ENCODE measurements around the gene CEP295NL.
A peak's percentile ranks its signal among the peaks of the same experiment; 100 is the strongest.
"Not testable (repeated sequence)": the region's sequence is repeated elsewhere in the genome, so short reads cannot be mapped to it uniquely, and the experiment has no call there.

CEP295NL gene, protein sequence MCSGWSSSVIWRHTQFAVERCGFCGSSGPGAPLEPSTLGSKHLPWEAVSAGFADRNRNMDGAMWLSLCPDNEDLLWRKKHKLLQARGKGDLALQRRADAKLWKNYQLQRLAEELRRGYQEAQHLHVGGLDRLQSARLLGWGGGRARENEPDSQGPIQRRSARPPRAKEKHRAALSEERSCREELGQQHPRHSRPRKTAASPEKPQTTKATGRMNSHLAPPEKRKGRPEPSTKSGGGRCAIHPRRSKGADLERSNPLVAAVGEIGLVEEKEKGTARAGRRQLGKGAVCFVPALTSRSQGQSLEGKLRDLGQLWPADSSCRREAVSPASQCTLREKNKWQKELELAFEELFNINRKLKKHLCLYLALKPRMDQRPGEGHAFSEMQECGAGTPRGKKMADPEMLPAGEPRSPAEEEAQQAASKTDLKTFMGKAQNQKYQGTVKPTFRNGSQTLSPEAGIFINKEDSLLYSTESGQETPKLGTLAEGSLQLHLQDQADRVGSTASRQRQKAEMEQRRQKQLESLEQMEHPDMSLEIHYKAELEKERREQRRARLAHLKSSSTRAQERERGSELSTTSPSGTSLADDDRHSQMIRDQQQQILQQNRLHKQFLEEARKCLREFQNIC

DNA sequence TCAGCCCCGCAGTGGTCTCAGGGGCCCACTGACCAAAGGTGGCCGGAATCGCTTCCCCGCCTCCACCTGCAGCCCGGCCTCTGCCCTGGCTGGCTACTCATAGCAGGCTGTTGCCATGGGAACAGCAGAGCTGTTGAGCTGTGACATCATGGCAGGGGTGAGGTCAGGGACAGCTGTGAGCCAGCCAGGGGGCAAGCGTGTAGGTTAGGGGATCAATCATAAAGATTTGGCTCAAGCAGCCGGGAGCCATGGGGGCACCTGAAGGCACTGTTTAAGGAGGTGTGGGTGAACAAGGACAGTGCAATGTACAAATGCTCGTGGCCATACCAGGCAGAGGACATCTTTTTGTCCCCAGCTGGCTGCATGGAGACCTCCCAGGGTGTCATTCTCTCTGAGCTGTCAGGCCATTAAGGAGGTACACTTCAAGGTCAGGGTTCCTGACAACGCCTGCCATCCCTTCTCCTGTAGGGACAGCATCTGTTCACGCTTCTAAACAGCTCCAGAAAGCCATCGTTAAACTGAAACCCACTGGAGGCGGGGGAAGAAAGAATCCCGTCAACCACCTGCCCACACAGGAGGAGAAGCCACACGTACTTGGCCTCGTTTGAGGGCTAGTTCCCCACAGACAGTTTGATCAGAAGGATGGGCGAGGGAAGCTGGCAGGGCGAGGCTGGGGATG is at the start of gene CEP295NL:
Gene CEP295NL, minus strand, starts transcription at position 101 of the 679 bp plus-strand sequence. CDS start 1,373 bp downstream, outside the sequence.
- DNase-seq (ENCODE audit: low read depth in 2 of 2) = no peak

DNA sequence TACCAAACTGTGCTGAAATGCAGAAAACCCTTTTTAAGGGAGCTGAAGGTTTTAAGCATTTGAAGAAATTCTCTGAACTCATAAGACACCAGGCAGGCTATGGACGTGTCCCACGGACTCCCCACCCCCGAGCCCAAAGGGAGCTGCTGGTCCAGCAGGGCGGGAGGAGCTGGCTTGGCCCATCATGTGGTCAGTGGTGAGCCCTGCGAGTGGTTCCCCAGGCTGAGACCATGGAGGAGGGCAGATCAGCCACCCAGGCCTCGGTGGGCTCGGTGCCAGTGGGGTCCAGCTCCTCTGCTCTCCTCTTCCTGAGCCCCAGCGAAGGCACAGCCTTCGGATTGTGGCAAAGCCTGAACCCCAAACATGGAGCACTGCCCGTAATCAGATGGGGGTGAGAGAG is 49.7 kb upstream of the CEP295NL start:
- DNase-seq (ENCODE audit: low read depth in 2 of 2) = no peak

DNA sequence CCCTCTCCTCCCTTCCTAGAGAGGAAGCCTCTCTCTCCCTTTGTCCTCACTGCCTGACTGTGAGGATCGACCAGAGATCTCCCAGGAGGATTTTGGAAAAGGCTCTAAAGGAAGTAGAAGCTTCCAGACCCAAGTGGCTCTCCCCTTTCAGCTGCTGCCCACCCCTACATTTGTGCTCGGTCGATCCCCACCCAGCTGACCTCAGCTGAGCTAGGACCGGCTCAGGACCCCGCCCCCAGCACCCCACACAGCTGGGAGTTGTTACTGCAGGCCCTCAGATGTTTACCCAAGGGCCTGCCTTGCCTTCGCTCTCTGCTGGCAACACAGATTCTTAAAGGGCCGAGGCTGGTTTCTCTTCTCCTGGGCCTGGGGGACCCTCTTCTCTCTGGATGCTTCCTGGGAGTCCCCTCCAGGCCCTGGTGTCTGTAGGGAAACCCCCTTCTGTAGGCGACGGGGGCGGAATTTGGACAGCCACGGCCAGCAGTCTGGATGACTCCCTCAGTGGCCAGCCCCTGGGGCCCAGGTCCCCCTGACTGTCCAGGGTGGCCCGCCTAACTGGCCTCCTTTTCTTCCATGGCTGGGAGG is 49.1 kb upstream of the CEP295NL start:
- DNase-seq (ENCODE audit: low read depth in 2 of 2) = no peak

DNA sequence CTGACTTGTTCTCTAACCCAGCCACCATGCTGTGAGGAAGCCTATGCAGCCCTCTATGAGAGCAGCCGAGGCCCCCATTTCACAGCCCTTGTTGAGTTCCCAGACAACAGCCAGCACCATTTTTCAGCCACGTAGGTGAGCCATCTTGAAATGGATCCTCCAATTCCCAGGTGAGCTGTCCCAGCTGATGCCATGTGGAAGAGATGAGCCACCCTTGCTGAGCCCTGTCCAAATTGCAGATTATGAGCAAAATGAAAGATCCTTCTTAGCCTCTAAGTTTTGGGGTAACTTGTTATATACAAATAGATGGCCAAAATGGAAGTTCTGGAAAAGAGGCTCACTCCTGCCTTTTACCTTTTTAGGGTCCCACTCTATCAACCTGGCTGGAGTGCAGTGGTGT is 47.9 kb upstream of the CEP295NL start:
- DNase-seq (ENCODE audit: low read depth in 2 of 2) = no peak

DNA sequence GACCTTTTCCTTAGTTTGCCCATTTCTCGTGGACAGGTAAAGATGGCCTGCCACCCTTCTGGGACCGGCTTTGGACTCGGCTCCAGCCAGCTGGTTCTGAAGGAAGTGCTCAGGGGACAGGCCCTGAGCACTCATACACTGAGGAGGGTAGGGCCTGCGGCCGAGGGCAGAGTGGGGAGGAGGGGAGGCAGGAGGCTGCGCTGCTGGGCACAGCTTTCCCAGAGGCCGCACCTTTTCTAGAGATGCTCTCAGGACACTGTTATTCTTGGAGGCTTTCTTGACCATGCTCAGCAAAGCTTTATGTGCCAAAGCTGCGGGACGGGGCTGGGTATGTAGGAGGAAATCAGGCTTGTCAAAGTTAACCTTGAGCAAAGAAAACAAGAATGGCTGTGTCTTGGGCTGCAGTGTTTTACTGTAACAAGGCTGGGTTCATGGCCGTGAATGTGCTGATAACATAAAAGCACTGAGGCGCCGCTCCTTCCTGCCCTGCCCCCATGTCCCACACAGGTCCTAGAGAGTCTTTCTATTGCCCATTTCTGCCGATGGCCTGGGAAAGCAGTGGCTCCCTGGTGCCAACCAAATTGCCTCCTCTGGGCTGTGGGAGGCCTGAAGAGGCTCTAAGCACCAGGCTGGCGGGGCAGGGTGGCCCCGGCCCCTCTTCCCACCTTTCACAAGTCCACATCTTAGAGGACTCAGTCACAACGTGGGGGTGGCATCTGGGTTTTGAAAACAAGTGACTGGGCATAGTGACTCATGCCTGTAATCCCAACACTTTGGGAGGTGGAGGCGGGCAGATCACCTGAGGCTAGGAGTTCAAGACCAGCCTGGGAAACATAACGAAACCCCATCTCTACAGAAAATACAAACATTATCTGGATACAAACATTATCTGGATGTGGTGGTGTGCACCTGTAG is 44.5 kb upstream of the CEP295NL start:
- DNase-seq (ENCODE audit: low read depth in 2 of 2) = no peak

DNA sequence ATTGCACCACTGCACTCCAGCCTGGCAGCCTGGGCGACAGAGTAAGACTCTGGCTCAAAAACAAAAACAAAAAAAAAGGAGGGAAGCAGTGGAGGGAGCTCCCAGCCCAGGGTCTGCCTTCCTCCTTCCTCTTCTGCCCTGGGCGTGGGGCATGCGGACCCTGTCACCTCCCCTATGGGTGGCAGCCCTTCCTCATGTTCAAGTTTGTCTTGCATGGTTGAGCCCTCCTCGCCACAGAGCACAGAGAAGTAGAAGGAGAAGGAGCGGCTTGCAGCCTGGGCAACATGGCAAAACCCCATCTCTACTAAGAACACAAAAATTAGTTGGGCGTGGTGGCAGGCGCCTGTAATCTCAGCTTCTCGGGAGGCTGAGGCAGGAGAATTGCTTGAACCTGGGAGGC is 43.6 kb upstream of the CEP295NL start:
- DNase-seq (ENCODE audit: low read depth in 2 of 2) = no peak

DNA sequence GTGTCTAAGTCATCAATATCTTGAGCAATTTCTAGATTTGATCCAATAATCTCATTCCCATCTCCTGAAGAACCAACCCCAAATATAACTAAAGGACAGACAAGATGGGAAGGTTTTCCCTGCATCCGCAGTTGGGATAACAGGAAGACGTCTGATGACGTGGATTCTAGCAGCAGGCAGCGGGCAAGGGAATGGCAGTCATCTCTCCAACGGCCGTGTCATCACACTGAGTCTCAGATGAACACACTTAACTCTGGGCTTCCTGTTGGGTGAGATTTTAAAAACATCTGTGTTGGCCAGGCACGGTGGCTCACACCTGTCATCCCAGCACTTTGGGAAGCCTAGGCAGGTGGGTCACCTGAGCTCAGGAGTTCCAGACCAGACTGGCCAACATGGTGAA is 43.1 kb upstream of the CEP295NL start:
- DNase-seq (ENCODE audit: low read depth in 2 of 2) = no peak

DNA sequence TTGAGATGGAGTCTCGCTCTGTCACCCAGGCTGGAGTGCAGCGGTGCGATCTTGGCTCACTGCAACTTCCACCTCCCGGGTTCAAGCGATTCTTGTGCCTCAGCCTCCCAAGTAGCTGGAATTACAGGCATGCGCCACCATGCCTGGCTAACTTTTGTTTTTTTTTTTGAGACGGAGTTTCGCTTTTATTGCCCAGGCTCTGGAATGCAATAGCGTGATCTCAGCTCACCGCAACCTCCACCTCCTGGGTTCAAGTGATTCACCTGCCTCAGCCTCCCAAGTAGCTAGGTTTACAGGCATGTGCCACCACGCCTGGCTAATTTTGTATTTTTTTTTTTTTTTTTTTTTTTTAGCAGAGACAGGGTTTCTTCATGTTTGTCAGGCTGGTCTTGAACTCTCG is 42.5 kb upstream of the CEP295NL start:
- DNase-seq (ENCODE audit: low read depth in 2 of 2) = not testable (repeated sequence)

DNA sequence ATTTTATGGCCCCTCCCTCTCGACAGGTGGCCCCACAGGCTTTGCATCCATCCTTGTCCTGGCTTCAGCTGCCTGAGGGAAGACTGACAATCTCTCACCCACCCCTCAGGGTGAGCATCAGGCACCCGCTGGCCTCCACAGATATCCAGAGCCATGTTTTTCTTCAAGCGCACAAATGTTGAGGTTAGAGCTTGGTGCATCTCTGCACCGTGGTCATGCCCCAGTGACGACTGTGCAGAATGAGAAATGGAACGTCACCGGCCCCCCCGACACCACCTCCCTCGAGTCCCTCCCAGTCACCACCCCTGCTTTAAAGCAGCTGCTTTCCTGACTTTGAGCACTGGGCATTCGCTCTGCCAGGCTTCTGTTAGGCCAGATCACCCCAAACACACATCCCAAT is 42.0 kb upstream of the CEP295NL start:
- no peak for DNase-seq (ENCODE audit: low read depth in 2 of 2)

DNA sequence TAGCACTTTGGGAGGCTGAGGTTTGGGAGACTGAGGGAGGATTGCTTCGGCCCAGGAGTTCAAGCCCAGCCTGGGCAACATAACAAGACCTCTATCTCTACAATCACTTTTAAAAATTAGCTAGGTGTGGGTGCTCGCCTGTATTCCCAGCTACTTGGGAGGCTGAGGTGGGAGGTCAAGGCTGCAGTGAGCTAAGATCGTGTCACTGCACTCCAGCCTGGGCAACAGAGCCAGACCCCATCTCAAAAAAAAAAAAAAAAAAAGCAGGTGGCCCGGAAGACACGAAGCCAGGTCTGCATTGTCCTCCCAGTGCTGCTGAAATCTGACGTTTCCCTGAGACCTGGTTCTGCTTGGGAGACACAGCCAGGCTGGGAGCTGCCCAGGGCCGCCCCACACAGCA is 41.0 kb upstream of the CEP295NL start:
- DNase-seq (ENCODE audit: low read depth in 2 of 2) = no peak

DNA sequence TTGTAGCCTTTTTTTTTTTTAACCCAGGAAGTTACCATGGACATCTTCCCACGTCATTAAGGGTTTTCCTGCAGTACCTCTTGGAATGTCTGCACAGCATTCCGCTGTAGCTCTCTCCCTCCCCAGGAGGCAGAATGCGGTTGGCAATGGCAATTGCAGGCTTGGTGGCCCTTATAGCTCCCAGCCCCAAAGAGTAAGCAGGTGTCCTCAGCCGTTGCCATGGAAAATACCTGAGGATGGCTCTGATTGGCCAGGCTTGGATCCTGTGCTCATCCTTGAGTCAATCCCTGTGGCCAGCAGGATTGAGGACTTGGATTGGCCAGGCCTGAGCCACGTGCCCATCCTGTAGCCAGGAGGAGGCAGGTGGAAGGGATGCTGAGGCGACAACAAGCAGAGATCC is 37.7 kb upstream of the CEP295NL start:
- no peak for DNase-seq (ENCODE audit: low read depth in 2 of 2)

DNA sequence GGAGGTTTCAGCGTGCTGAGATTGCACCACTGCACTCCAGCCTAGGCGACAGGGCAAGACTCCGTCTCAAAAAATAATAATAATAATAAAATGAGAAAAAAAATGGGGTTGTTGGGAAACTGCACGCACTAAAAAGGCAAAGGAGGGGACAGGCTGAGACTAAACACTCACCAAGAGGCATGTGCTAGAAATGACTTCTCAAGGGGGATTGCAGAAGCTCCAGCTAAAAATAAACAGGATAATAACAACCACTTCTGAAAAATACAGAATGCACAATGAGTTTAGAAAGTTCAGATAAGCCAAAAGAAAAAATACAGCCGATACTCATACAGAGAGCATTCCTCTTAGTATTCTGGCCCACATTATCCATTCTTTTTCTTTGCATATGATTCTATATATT is 37.3 kb upstream of the CEP295NL start:
- DNase-seq (ENCODE audit: low read depth in 2 of 2) = no peak

DNA sequence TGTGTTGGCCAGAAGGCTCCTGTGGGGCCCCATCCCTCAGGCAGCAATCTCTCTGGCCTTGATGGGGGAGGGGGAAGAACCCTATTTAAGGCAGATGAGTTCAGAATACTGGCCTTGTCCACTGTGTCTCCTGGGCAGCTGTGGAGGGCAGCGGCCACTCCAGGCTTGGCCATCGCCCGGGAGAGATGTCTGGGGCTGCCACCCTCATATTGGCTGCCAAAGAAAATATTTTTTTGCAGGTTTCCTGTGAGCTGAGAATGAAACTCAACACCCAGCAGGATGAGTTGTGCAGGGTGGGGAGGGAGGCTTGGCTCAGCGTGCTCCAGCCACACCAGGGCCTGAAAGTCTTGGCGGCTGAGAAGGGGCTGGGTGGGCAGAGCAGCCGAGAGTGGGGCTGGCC is 36.6 kb upstream of the CEP295NL start:
- DNase-seq (ENCODE audit: low read depth in 2 of 2) = no peak

DNA sequence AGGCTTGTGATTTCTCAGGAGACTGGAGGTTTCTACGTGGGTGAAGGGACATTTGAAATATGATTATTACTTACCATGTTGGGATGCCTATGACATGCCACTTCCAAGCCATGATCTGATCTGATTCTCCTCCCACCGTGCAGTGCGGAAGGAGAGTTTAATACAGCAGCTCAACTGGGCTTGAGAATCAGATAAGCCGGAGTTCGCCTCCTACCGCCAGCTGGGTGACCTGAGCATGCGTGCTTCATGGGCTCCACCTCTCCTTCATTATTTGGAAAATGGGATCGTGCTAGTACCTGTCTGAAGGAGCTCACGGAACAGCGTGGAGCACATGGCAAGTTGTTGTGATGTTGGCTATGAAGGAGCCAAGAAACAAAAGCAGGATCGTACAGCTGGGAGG is 34.6 kb upstream of the CEP295NL start:
- no peak for DNase-seq (ENCODE audit: low read depth in 2 of 2)

DNA sequence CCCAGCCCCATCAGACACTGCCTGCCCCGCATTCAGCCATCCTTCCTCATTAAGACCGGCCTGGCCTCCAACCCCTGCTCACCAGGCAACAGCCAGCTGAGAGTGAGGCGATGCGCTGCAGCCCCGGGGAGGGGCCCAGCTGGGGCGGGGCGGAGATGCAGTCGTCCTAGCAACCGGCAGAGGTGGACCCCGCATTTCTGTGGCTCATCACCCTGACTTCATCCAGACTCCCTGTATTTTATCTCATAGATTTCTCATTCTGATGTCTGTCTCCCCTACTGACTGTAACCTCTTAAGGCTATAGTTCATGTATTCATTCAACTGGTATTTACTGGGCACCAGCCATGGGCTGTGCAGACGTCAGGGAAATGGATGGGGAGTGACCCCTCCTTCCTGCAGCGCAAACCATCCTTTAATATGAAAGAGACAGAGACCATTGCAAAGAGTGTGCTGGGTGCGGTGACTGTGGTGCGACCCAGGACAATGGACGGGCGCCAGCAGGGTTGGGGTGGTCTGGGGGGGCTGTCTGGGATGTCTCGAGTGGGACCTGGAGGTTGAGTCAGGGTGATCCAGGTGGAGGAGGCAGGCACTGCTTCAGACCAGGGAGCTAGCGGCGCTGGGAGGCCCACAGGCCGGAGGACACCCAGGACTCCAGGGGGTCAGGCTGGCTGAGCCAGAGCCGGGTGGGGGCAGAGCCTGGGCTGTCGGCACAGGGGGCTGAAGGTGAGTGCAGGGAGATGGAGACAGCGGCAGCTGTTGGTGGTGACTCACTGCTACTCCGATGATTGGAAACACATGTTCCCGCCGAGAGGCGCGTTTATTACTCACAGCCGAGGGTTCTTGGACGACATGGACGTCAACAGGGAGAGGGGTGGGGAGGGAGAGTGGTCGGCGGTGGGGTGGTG is 32.7 kb upstream of the CEP295NL start:
- DNase-seq (ENCODE audit: low read depth in 2 of 2) = no peak

DNA sequence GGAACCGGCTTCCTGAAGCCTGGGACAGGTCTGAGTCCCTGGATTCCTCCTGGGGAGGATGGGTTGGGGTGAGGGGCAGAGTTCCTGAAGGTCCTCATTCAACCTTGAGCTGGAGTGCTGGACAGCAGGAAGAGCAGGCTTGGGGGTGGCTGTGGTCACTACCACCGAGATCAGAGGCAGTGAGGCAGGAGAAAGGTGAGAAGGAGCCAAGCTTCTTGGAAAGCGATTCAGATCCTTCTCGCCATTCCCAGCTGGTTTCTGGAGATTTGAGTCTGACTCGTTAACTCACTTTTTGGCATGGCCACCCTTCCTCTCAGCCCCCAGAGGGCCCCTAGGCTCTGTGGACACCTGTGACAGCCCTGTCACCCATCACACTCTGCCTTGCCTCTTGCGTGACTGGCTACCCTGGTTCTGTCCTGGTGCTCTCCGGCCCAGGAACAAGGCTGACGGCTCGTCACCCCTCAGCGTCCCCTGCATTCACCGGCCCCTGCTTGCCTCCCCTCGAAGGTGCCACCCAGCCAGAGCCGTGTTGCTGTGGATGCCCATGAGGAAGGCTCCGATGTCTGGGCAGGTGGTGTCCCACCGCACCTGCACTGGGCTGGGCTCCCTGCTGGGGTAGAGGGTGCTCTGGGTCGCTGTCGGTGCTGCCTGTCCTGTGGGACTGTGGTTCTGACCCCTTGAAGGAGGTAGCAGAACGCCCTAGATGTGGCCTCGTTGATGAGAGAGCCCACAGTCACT is 31.8 kb upstream of the CEP295NL start:
- DNase-seq (ENCODE audit: low read depth in 2 of 2) = no peak

DNA sequence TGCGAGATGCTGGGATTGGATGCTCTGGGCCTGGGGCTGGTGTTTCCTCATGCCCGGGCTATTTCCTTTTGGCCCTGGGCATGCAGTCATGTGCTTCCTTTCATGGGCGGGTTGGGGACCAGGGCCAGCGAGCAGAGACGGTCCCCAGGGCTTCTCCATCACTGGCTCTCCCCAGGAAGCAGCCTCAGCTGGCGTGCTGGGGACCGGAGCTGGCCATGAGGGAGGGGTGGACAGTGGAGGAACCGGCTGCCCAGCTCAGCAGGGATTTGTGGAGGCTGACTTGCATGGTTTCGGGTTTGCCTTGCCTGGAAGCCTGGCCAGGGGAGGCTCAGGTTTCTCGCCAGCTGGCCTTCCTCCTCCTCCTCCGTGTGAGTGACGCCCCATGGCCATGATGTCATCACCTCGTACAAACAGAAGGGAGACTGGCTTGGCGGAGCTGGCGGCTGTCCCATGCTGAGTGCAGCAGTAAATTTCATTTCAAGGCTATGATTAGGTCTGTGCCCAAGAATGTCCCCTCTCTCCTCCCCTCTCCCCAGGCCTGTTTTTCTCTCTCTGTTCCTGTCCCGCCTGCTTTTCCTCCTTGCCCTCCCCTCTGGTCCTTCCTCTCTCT is 31.1 kb upstream of the CEP295NL start:
- no peak for DNase-seq (ENCODE audit: low read depth in 2 of 2)

DNA sequence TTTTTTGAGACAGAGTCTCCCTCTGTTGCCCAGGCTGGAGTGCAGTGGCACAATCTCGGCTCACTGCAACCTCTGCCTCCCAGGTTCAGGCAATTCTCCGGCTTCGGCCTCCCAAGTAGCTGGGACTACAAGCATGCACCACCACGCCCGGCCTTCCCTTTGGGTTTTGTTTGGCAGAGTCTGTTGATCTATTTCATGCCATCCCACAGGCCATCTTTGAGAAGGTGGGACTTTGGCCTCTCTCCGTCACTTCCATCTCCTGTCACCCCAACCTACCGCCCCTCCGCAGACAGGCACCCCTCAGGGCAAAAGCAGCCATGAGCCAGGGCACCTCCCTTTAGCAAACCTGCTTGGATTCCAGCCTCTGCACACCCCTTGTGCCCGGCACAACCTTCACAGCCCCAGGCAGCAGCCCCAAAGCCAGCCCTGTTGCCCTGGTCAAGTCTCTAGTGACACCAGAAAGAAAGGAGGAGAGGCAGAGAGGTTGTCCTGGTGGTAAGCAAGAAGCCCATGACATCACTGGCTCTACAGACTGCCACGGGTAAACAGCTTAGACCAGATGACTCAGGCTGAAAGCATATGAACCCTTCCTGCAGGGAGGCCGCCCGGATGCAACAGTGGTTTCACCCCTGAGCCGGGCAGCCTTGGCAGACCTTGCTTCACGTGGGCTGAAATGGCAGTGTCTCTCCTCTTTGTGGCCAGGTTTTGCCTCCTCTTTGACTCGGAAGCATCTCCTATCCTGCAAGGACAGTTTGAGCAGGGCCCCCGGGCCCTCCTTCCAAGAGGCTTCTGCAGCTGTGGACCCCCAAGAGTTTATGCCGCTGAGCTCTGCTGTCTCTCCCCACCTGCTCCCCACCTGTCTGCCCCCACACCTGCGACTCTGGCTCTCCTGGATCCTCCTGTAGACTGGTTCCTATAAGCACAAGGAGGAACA is 30.3 kb upstream of the CEP295NL start:
- DNase-seq (ENCODE audit: low read depth in 2 of 2) = peak in 1 of 2 donors; percentile 4
